Smooth muscle cell (in vitro differentiated cells): ENCODE data around the gene SLC35B4. TPM values are rescaled to one million over a fixed set of nuclear protein-coding genes. Genes with fewer than 3 reads are reported as not detected.

Source experiments
- DNase-seq: peaks from one replicate; lab custom pipeline; 2025; ENCODE audit not compliant: unreplicated experiment; lab: John Stamatoyannopoulos, UW
- H2AFZ ChIP-seq: fragments of 200-600 bp; sonication (generic); 2 replicates; pipeline ENCODE4 v1.6.0; 2016; ENCODE audit warnings: antibody characterized with exemption, low read depth, mild to moderate bottlenecking
- H3F3A ChIP-seq: fragments of 200-600 bp; sonication (generic); 2 replicates; pipeline ENCODE4 v1.6.0; 2017; ENCODE audit warnings: antibody characterized with exemption, low read depth
- H3K27ac ChIP-seq: fragments of 200-600 bp; sonication (generic); 2 replicates; pipeline ENCODE4 v1.5.1; 2016; ENCODE audit warnings: low read depth, mild to moderate bottlenecking
- H3K27me3 ChIP-seq: fragments of 200-600 bp; sonication (generic); 2 replicates; pipeline ENCODE4 v1.6.1; 2016; ENCODE audit warnings: low read depth, mild to moderate bottlenecking
- H3K36me3 ChIP-seq: fragments of 200-600 bp; sonication (generic); 2 replicates; pipeline ENCODE4 v1.5.1; 2016; ENCODE audit warnings: low read depth
- H3K4me1 ChIP-seq: fragments of 200-600 bp; sonication (generic); 2 replicates; pipeline ENCODE4 v1.5.1; 2016; ENCODE audit warnings: low read depth
- H3K4me2 ChIP-seq: fragments of 200-600 bp; sonication (generic); 2 replicates; pipeline ENCODE4 v1.6.0; 2016; ENCODE audit warnings: mild to moderate bottlenecking
- H3K4me3 ChIP-seq: fragments of 200-600 bp; sonication (generic); 2 replicates; pipeline ENCODE4 v1.5.1; 2016; ENCODE audit warnings: mild to moderate bottlenecking
- H3K79me2 ChIP-seq: fragments of 200-600 bp; sonication (generic); 2 replicates; pipeline ENCODE4 v1.6.0; 2016; ENCODE audit warnings: low read depth, mild to moderate bottlenecking
- H3K9ac ChIP-seq: fragments of 200-600 bp; sonication (generic); 2 replicates; pipeline ENCODE4 v1.6.0; 2016; ENCODE audit warnings: low read depth
- H3K9me3 ChIP-seq: fragments of 200-600 bp; sonication (generic); replicated peaks from 2 replicates; pipeline ENCODE4 v1.5.1; 2016; ENCODE audit warnings: low read depth
- H4K20me1 ChIP-seq: fragments of 200-600 bp; sonication (generic); 2 replicates; pipeline ENCODE4 v1.6.0; 2016; ENCODE audit warnings: low read depth
- WGBS: methylation state at CpG from one replicate; pipeline ENCODE4 v1.1.7; 2016; ENCODE audit warnings: low lambda C conversion rate; 5-methylcytosine and 5-hydroxymethylcytosine counted together
- polyA plus RNA-seq: library from polyadenylated mRNA; unstranded; fragments of >200 nt; fragmentation: Nextera tagmentation; extraction: Ambion mirVana; gene quantifications from 2 replicates; pipeline ENCODE4 v1.2.1, GENCODE V29; 2016
- total RNA-seq: library from RNA; depleted of rRNA; stranded (reverse); fragments of >200 nt; gene quantifications from 2 replicates; pipeline ENCODE4 v1.2.3, GENCODE V29; 2014
- TF ChIP-seq, protein P1 (sequence below): fragments of 200-600 bp; sonication (generic); IDR thresholded peaks from 2 replicates; pipeline ENCODE4 v1.5.1; 2017; ENCODE audit warnings: borderline replicate concordance, mild to moderate bottlenecking, antibody characterized with exemption; ENCODE audit not compliant: insufficient read depth, poor library complexity, severe bottlenecking

The SLC35B4 gene
- total and polyA plus RNA-seq, 2 experiments from 2014 or later: 21.3 to 26.7 TPM

DNA sequence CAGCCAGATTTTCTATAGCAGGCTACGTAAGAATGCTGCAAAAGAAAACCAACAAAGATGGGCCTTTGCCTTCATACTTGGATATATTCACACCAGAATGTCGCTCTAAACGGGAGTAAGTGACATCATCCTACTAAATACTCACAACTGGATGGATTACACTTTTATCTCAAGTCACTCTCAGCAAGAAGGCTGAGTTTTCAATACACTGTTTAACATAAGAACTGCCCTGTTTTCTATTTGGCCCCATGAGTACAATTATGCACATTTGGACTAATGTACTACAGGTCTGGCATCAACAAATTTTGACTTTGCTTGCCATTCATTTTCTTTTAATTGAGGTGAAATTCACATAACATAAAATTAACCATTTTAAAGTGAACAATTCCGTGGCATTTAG is 8.2 kb downstream of the SLC35B4 start:
- 83% methylated on average over 4 of the region's 4 CpGs for whole genome bisulfite sequencing

DNA sequence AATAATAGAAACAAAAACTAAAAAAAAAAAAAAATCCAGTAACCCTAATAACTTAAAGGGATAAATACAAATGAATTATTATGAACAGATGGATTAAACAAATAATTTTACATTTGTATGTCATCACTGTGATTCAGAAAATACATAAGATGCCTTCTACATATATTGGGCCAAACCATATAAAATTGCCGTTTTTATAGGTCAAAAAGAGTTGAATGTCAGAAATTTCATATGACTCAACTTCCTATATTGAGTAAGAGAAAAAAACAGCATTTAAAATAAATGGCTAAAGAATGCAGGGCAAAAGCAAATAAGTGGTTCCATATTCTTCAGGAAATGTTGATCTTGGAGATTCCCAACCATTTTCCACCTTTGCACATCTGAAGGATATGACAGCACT is 9.4 kb downstream of the SLC35B4 start:
- Histone ChIP-seq H3K4me3 (no peak overlapping the region), H3K27me3 (no peaks in the 10 kb centered on the region), H3F3A (no peaks in the 10 kb centered on the region), H3K36me3 (no peaks in the 10 kb centered on the region), H4K20me1 (no peaks in the 10 kb centered on the region), H3K27ac (no peak overlapping the region), H2AFZ (no peak overlapping the region), H3K9me3 (no peaks in the 10 kb centered on the region), H3K4me2 (no peak overlapping the region), H3K9ac (no peak overlapping the region), H3K79me2 (peaks cover 4% of the 10 kb centered on the region), H3K4me1 (no peaks in the 10 kb centered on the region)
- 94% methylated on average over 1 of the region's 1 CpG for WGBS
- TF ChIP-seq, protein P1, sequence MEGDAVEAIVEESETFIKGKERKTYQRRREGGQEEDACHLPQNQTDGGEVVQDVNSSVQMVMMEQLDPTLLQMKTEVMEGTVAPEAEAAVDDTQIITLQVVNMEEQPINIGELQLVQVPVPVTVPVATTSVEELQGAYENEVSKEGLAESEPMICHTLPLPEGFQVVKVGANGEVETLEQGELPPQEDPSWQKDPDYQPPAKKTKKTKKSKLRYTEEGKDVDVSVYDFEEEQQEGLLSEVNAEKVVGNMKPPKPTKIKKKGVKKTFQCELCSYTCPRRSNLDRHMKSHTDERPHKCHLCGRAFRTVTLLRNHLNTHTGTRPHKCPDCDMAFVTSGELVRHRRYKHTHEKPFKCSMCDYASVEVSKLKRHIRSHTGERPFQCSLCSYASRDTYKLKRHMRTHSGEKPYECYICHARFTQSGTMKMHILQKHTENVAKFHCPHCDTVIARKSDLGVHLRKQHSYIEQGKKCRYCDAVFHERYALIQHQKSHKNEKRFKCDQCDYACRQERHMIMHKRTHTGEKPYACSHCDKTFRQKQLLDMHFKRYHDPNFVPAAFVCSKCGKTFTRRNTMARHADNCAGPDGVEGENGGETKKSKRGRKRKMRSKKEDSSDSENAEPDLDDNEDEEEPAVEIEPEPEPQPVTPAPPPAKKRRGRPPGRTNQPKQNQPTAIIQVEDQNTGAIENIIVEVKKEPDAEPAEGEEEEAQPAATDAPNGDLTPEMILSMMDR: no peak
- DNase-seq: no peak

More for the DNA sequence above, 8.2 kb downstream of the SLC35B4 start:
- H3F3A ChIP-seq: no peaks in the 10 kb centered on the region
- TF ChIP-seq, protein P1: no peak
- no peak overlapping the region for H3K27ac ChIP-seq
- no peaks in the 10 kb centered on the region for H3K4me1 ChIP-seq
- H2AFZ ChIP-seq: no peak overlapping the region
- no peak overlapping the region for H3K4me2 ChIP-seq
- no peak for DNase-seq
- no peaks in the 10 kb centered on the region for H3K9me3 ChIP-seq
- no peaks in the 10 kb centered on the region for H4K20me1 ChIP-seq
- no peaks in the 10 kb centered on the region for H3K36me3 ChIP-seq
- H3K27me3 ChIP-seq: no peaks in the 10 kb centered on the region
- H3K79me2 ChIP-seq: peaks cover 9% of the 10 kb centered on the region
- no peak overlapping the region for H3K9ac ChIP-seq
- H3K4me3 ChIP-seq: no peak overlapping the region

DNA sequence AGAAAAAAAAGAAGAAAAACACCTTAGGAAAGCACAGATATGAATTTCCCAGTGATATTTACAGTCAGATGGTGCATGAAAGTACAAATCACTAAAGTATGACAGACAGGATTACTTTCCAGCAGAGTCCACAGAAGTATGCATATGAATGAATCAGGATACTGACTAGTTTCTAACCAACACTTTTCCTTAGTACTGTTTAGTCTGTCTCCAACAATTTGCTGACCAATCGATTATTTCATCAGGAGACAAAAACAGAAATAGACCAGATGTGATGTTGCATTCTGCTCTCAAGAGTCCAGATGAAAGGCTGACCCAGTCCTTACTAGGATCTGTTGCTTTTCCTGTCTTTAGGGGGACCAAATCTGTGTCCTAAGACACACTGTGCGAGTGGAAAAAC is 14.6 kb downstream of the SLC35B4 start:
- DNase-seq: no peak
- no peaks in the 10 kb centered on the region for H3K4me1 ChIP-seq
- H3K9ac ChIP-seq: no peak overlapping the region
- H3K27me3 ChIP-seq: no peaks in the 10 kb centered on the region
- H4K20me1 ChIP-seq: no peaks in the 10 kb centered on the region
- H3F3A ChIP-seq: no peaks in the 10 kb centered on the region
- H3K4me2 ChIP-seq: no peak overlapping the region
- H3K9me3 ChIP-seq: no peaks in the 10 kb centered on the region
- TF ChIP-seq, protein P1: no peak
- H3K27ac ChIP-seq: no peak overlapping the region
- H3K4me3 ChIP-seq: no peak overlapping the region
- 89% methylated on average over 2 of the region's 2 CpGs for WGBS
- no peak overlapping the region for H2AFZ ChIP-seq
- H3K79me2 ChIP-seq: no peaks in the 10 kb centered on the region
- no peaks in the 10 kb centered on the region for H3K36me3 ChIP-seq

DNA sequence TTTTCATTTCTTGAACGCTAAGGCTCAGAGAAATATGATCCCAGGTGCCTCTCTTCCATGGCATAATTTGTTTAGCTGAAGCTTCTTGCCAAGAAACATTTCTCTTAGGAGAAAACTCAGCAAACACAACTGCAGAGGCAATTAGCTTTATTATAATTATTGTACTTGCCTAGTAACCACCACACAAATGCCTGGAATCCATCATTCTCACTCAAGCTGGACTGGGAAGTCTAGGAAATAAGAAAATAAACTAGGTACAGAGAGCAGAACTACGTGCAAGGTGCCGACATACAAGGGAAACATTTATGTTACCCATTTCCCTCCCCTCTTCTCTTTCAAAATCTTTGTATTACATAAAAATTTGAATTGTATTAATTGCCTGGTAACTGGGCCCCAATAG is 15.1 kb downstream of the SLC35B4 start:
- Histone ChIP-seq H3K9me3 (no peaks in the 10 kb centered on the region), H3K4me3 (no peak overlapping the region), H3K27me3 (no peaks in the 10 kb centered on the region), H3K27ac (no peak overlapping the region), H3K4me2 (no peak overlapping the region), H3F3A (no peaks in the 10 kb centered on the region), H3K36me3 (no peaks in the 10 kb centered on the region), H3K79me2 (no peaks in the 10 kb centered on the region), H4K20me1 (no peaks in the 10 kb centered on the region), H3K9ac (no peak overlapping the region), H3K4me1 (no peaks in the 10 kb centered on the region), H2AFZ (no peak overlapping the region)
- WGBS: 86% methylated on average over 3 of the region's 3 CpGs
- no peak for DNase-seq
- TF ChIP-seq, protein P1: no peak
